H54 (cell line): ENCODE results near the gene COA1.
"Not testable (repeated sequence)": the region's sequence is repeated elsewhere in the genome, so short reads cannot be mapped to it uniquely, and the experiment has no call there.

Experiments
- DNase-seq: peaks from one replicate; pipeline ENCODE4 v3.0.0; 2011; ENCODE audit warnings: low spot score, mixed read lengths; ENCODE audit not compliant: insufficient read length
- FAIRE-seq: peaks from 3 replicates; lab custom pipeline; 2011; peaks lifted over from hg19 to GRCh38; lab: Jason Lieb, UNC
- POLR2A ChIP-seq: IDR thresholded peaks from 2 replicates; pipeline ENCODE4 v1.6.1; 2011; ENCODE audit warnings: low read depth, mild to moderate bottlenecking, low read length

The COA1 gene

GRCh38 chr7:43677864-43678263, 51.5 kb downstream of the COA1 start:
- no peak for FAIRE-seq
- TF ChIP-seq POLR2A = no peak
- DNase-seq = no peak

GRCh38 chr7:43674559-43675436, 54.5 kb downstream of the COA1 start:
- peak; percentile 100 for FAIRE-seq
- no peak for TF ChIP-seq POLR2A

GRCh38 chr7:43673243-43673976, 55.9 kb downstream of the COA1 start:
- not testable (repeated sequence) for DNase-seq
- FAIRE-seq = peak; percentile 58

More at GRCh38 chr7:43674559-43675436, 54.5 kb downstream of the COA1 start:
- DNase-seq = peak; percentile 69

- TF ChIP-seq POLR2A = no peak
- DNase-seq (no peak), FAIRE-seq (no peak)
These were observed 57.8 kb downstream of the COA1 start for GRCh38 chr7:43671521-43671920.

- FAIRE-seq (no peak), DNase-seq (no peak)
- no peak for TF ChIP-seq POLR2A
These were observed 59.8 kb downstream of the COA1 start for GRCh38 chr7:43669286-43670081.

- no peak for FAIRE-seq
These were observed 61.3 kb downstream of the COA1 start for GRCh38 chr7:43668035-43668434.

GRCh38 chr7:43666938-43667337, 62.4 kb downstream of the COA1 start:
- no peak for DNase-seq
- no peak for TF ChIP-seq POLR2A
- FAIRE-seq = no peak

More at GRCh38 chr7:43668035-43668434, 61.3 kb downstream of the COA1 start:
- no peak for TF ChIP-seq POLR2A
- DNase-seq = no peak

- no peak for TF ChIP-seq POLR2A
- FAIRE-seq = no peak
- DNase-seq = no peak
These were observed 64.6 kb downstream of the COA1 start for GRCh38 chr7:43664681-43665080.

GRCh38 chr7:43660141-43660540, 69.2 kb downstream of the COA1 start:
- no peak for FAIRE-seq
- DNase-seq = no peak
- TF ChIP-seq POLR2A = no peak

GRCh38 chr7:43659549-43659896, 69.8 kb downstream of the COA1 start:
- DNase-seq (no peak), FAIRE-seq (no peak)

GRCh38 chr7:43658718-43659548, 70.4 kb downstream of the COA1 start:
- TF ChIP-seq POLR2A = no peak
- peak; percentile 58 for FAIRE-seq
- DNase-seq = no peak

More at GRCh38 chr7:43659549-43659896, 69.8 kb downstream of the COA1 start:
- no peak for TF ChIP-seq POLR2A

- TF ChIP-seq POLR2A = no peak
- DNase-seq = no peak
- FAIRE-seq = no peak
These were observed 72.3 kb downstream of the COA1 start for GRCh38 chr7:43656997-43657396.

- no peak for TF ChIP-seq POLR2A
- DNase-seq (no peak), FAIRE-seq (no peak)
These were observed 73.7 kb downstream of the COA1 start for GRCh38 chr7:43655584-43655983.
